Right lobe of liver (tissue), 6 donors: ENCODE measurements around the gene DTL. TPM values are rescaled to one million over a fixed set of nuclear protein-coding genes. Genes with fewer than 3 reads are reported as not detected.

Experiments used
- ATAC-seq, 4 donors: fragments of 200-7000 bp; cut with Tn5 transposase; one replicate each; pipeline ENCODE4 v1.9.1; 2020; ENCODE audit warnings: mild to moderate bottlenecking in 4 of 4, moderate library complexity in 4 of 4
- DNase-seq, 3 donors: peaks; one replicate each; pipeline ENCODE4 v3.0.0-alpha.2; 2020
- H3K27ac ChIP-seq, 3 donors: fragments of 200-600 bp; one replicate each; pipeline ENCODE4 v1.8.0; 2022
- H3K27me3 ChIP-seq, 2 donors: fragments of 200-600 bp; one replicate each; pipeline ENCODE4 v1.8.0; 2022
- H3K36me3 ChIP-seq, 4 donors: fragments of 200-600 bp; sonication (generic) in 1 of 4; one replicate each; pipeline versions ENCODE4 v1.5.1 to v1.8.0; 2017 to 2022; ENCODE audit warnings: control low read depth in 1 of 4
- H3K4me1 ChIP-seq, 4 donors: fragments of 200-600 bp; sonication (generic) in 1 of 4; one replicate each; pipeline versions ENCODE4 v1.5.1 to v1.8.0; 2017 to 2022; ENCODE audit warnings: control low read depth in 1 of 4
- H3K4me3 ChIP-seq, 3 donors: fragments of 200-600 bp; one replicate each; pipeline ENCODE4 v1.8.0; 2022
- H3K9me3 ChIP-seq, 4 donors: fragments of 200-600 bp; sonication (generic) in 1 of 4; one replicate each; pipeline versions ENCODE4 v1.5.1 to v1.8.0; 2017 to 2022; ENCODE audit warnings: control low read depth in 1 of 4
- POLR2A ChIP-seq: fragments of 450-650 bp; IDR thresholded peaks from one replicate; pipeline ENCODE4 v1.6.1; 2017; ENCODE audit warnings: antibody characterized with exemption, mild to moderate bottlenecking
- WGBS: methylation state at CpG from one replicate; pipeline ENCODE4 v1.1.6; 2018; ENCODE audit warnings: low coverage, low lambda C conversion rate; ENCODE audit not compliant: insufficient coverage; ENCODE audit errors: missing lambda C conversion rate; 5-methylcytosine and 5-hydroxymethylcytosine counted together
- intact Hi-C, 2 donors: fragments of 100-400 bp; cut with DNase I; formaldehyde crosslinking; loops; one replicate each; pipeline versions ENCODE4 v1.11.2 to v1.14.1; 2022
- total RNA-seq, 6 experiments: library from RNA; depleted of rRNA in 2 of 6; stranded (reverse); fragments of >200 nt in 2 of 6; fragmentation: NEBNext Ultra II Directional in 3 of 6; extraction: Animal tissue kit (Norgen Biotek cat#: 25700) in 3 of 6; gene quantifications; one replicate each; pipeline versions ENCODE4 v1.1.0 to v1.2.4, GENCODE V29; 2016 to 2023
- TF ChIP-seq, protein P1 (sequence below), 4 donors: fragments of 200-600 bp in 3 of 4; fragments of 450-650 bp in 1 of 4; IDR thresholded peaks; one replicate each; pipeline versions ENCODE4 v1.5.1 to v1.8.0; 2016 to 2022; ENCODE audit warnings: antibody characterized with exemption in 4 of 4, mild to moderate bottlenecking in 2 of 4
- donor health status: DM: no; HTN: yes; CAD: no.
- donor health status: DM: no; HTN: no; CAD: no.
- donor health status: DM: no; HTN: no; CAD: no.
- donor health status: DM: no; HTN: yes; CAD: no.
- donor health status: DM: no; HTN: yes; CAD: no.

Gene DTL
- total RNA-seq, 6 experiments from 2014 or later, result 0.07 to 12.2 (median 0.94) TPM

DNA sequence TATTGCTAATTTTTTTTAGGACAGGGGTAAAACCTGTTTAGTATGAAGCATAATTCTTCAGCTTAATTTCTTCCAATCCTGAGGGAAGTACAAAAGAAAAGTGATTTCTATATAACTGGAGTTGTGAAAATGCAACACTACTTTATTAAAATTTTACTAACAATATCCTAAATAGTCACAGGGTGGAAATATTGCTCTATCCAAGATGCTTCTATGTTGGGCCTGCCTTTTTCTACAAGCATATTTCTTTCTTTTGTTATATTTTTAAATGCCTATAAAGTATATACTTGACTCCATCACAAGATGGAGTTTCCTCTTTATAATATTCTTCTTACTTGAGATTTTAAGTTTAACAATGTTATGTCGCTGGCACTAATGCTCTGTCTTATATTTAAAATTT, 37.9 kb downstream of the DTL start:
- DNase-seq, result no peak
- H3K4me3 ChIP-seq, result no peak overlapping the region
- intact Hi-C loops, result loop anchor here in 1 of 2 donors (5.0 to 10.0 kb wide), 2 partner anchors 301 to 384 kb away; no protein-coding TSS in a partner anchor
- TF ChIP-seq POLR2A, result no peak
- TF ChIP-seq, protein P1, sequence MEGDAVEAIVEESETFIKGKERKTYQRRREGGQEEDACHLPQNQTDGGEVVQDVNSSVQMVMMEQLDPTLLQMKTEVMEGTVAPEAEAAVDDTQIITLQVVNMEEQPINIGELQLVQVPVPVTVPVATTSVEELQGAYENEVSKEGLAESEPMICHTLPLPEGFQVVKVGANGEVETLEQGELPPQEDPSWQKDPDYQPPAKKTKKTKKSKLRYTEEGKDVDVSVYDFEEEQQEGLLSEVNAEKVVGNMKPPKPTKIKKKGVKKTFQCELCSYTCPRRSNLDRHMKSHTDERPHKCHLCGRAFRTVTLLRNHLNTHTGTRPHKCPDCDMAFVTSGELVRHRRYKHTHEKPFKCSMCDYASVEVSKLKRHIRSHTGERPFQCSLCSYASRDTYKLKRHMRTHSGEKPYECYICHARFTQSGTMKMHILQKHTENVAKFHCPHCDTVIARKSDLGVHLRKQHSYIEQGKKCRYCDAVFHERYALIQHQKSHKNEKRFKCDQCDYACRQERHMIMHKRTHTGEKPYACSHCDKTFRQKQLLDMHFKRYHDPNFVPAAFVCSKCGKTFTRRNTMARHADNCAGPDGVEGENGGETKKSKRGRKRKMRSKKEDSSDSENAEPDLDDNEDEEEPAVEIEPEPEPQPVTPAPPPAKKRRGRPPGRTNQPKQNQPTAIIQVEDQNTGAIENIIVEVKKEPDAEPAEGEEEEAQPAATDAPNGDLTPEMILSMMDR (IDR thresholded peaks at IDR 0.05), result peak in 1 of 4 donors; percentile 24
- ATAC-seq, result no peak
- H3K36me3 ChIP-seq, result no peaks in the 10 kb centered on the region
- no peaks in the 10 kb centered on the region for H3K27me3 ChIP-seq
- H3K4me1 ChIP-seq, result no peaks in the 10 kb centered on the region
- WGBS, result 88% methylated on average over 1 of the region's 1 CpG
- no peaks in the 10 kb centered on the region for H3K9me3 ChIP-seq
- no peak overlapping the region for H3K27ac ChIP-seq

DNA sequence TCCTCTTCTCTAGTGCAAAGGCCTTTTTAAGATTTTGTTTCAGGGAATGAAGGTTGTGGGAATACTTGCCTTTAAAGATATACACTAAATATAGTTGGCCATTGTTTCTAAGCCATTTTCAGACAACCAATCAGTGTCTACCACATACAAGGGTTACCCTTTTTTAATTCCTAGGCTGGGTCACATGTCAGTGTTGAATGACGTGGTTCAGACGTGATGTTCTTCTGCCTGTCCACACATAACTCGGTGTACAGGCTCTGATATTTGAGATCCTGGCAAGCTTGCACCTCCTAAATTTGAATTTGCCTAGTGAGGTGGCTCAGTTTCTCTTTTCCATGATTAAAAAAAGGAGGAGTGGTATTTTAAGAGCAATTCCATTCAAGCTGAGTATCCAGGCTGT, 38.8 kb downstream of the DTL start:
- TF ChIP-seq POLR2A, result no peak
- TF ChIP-seq, protein P1 (IDR thresholded peaks at IDR 0.05), result no peak
- Histone ChIP-seq H3K36me3 (no peaks in the 10 kb centered on the region), H3K27me3 (no peaks in the 10 kb centered on the region), H3K4me3 (no peak overlapping the region), H3K4me1 (no peaks in the 10 kb centered on the region), H3K9me3 (no peaks in the 10 kb centered on the region), H3K27ac (no peak overlapping the region)
- 84% methylated on average over 3 of the region's 3 CpGs for WGBS
- intact Hi-C loops, result loop anchor here in 1 of 2 donors (5.0 to 10.0 kb wide), 2 partner anchors 300 to 383 kb away; no protein-coding TSS in a partner anchor
- ATAC-seq, result no peak
- no peak for DNase-seq

DNA sequence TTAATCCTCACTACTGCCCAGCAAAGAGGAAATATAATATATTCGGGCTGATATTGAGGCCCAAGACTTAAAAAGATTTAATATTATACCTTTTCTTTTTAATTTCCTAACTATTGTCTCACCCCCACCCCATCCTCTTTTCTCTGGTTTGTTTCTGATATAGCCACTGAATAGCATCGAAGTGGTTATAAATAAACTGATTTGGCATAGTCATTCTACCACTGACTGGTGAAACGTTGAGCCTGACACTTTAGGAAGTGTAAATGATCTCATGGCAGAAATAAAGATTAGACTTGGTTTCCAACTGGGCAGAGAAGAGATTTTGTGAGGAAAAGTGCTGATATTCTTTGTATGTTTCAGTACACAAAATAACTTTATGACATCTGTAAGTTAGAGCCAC, 39.3 kb downstream of the DTL start:
- DNase-seq, result no peak
- intact Hi-C loops, result loop anchor here in 1 of 2 donors (5.0 to 10.0 kb wide), 2 partner anchors 300 to 382 kb away; no protein-coding TSS in a partner anchor
- no peak overlapping the region for H3K27ac ChIP-seq
- H3K9me3 ChIP-seq, result no peaks in the 10 kb centered on the region
- WGBS, result 63% methylated on average over 3 of the region's 3 CpGs
- no peaks in the 10 kb centered on the region for H3K36me3 ChIP-seq
- H3K4me1 ChIP-seq, result no peaks in the 10 kb centered on the region
- TF ChIP-seq, protein P1 (IDR thresholded peaks at IDR 0.05), result no peak
- TF ChIP-seq POLR2A, result no peak
- no peak for ATAC-seq
- no peaks in the 10 kb centered on the region for H3K27me3 ChIP-seq
- H3K4me3 ChIP-seq, result no peak overlapping the region

DNA sequence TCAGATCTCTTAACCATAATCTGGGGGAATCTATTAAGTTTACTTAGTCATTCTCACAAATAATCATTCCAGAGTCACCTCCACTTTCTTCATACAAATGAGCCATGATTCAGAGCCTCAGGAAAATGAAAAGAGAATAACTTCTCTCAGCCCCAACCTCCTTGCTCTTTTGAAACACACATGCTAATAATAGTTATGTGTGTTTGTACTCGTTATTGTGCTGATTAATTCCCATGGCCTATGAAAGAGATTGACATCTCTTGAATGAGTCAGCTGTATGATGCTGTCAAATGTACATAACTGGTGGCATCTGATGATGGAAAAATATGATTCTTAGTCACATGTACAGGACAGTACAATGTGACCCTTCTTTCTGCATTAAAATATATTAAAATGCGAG, 41.5 kb downstream of the DTL start:
- intact Hi-C loops, result loop anchor here in 1 of 2 donors (10.0 kb wide), 1 partner anchor 298 kb away; no protein-coding TSS in a partner anchor
- TF ChIP-seq, protein P1 (IDR thresholded peaks at IDR 0.05), result no peak
- no peak for TF ChIP-seq POLR2A
- Histone ChIP-seq H3K27ac (no peak overlapping the region), H3K36me3 (no peaks in the 10 kb centered on the region), H3K4me1 (no peaks in the 10 kb centered on the region), H3K9me3 (no peaks in the 10 kb centered on the region), H3K4me3 (no peak overlapping the region), H3K27me3 (no peaks in the 10 kb centered on the region)
- ATAC-seq (no peak), DNase-seq (no peak)
- 70% methylated on average over 2 of the region's 2 CpGs for WGBS
